GM23338 (cell line): ENCODE measurements around the gene AFF1.

ENCODE experiments used
- EZH2phosphoT487 ChIP-seq: fragments of 200-600 bp; sonication (generic); IDR thresholded peaks from one replicate; pipeline ENCODE4 v1.8.1; 2018; ENCODE audit warnings: antibody characterized with exemption; ENCODE audit not compliant: unreplicated experiment
- POLR2AphosphoS5 ChIP-seq: IDR thresholded peaks from 2 replicates; pipeline ENCODE4 v1.6.1; 2016; ENCODE audit warnings: antibody characterized with exemption, low read depth
- ZNF331 ChIP-seq: fragments of 250-450 bp; sonication (Bioruptor Pico); IDR thresholded peaks from 2 replicates; pipeline ENCODE4 v1.5.0; 2020; ENCODE audit warnings: low read depth, mild to moderate bottlenecking, moderate library complexity
- TF ChIP-seq, protein P1 (sequence below), 2 experiments: fragments of 200-600 bp in 1 of 2; sonication (generic) in 1 of 2; conservative IDR thresholded peaks; 2 replicates each; pipeline versions ENCODE4 v1.5.1 to v1.6.1; 2016 to 2017; ENCODE audit warnings: antibody characterized with exemption in 2 of 2, low read depth in 2 of 2, mild to moderate bottlenecking in 2 of 2, moderate library complexity in 1 of 2

DNA sequence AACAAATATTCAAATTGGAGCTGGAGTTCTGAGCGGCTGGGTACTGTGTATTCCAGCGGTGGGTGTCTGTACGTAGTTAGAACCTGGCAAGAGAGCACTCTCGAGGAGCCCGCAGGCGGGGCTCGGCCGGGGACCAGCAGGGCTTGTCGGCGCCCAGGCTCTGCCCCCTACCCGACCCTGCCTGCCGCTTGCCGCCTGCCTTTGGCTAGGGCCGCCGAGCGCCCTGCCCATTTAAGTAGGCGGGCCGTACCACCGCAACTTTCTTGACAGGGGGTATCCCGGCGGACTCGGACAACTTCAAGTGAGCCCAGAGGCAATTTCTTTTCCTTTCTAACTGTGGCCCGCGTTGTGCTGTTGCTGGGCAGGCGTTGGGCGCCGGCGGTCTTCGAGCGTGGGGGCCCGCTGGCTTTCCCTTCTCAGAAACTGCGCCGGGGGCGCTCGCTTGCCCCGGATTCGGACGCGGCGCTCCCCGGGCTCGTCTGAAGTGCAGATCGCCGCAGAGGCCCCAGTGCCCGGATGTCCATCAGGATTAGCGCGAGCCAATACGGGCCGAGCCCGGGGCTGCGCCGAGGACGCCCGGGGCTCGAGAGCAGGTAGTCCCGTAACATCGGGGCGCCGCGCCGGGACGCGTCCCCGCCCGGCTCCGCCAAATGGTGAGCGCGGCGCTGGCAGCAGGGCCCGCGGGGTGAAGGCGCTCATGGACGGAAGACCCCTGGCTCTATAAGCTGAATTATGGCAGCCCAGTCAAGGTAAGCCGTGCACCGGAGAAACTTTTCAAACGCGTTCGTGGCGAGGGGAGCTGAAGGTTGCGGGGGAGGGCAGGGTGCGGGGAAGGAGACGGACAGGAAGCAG is 72.1 kb downstream of the AFF1 start:
- TF ChIP-seq, protein P1, sequence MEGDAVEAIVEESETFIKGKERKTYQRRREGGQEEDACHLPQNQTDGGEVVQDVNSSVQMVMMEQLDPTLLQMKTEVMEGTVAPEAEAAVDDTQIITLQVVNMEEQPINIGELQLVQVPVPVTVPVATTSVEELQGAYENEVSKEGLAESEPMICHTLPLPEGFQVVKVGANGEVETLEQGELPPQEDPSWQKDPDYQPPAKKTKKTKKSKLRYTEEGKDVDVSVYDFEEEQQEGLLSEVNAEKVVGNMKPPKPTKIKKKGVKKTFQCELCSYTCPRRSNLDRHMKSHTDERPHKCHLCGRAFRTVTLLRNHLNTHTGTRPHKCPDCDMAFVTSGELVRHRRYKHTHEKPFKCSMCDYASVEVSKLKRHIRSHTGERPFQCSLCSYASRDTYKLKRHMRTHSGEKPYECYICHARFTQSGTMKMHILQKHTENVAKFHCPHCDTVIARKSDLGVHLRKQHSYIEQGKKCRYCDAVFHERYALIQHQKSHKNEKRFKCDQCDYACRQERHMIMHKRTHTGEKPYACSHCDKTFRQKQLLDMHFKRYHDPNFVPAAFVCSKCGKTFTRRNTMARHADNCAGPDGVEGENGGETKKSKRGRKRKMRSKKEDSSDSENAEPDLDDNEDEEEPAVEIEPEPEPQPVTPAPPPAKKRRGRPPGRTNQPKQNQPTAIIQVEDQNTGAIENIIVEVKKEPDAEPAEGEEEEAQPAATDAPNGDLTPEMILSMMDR (conservative IDR thresholded peaks at IDR 0.05; ENCODE audit: low read depth in 2 of 2) = no peak
- no peak for TF ChIP-seq ZNF331 (CRISPR knock-in tag)
- peak; percentile 97 for TF ChIP-seq POLR2AphosphoS5
- no peak for TF ChIP-seq EZH2phosphoT487
